NCI-H524 (cell line): ENCODE measurements around the gene ERC2.
"Not testable (repeated sequence)": the region's sequence is repeated elsewhere in the genome, so short reads cannot be mapped to it uniquely, and the experiment has no call there.

Source experiments
- DNase-seq, 2 experiments: peaks; one replicate each; lab custom pipeline; 2025; lab: John Stamatoyannopoulos, UW

ERC2 gene

DNA sequence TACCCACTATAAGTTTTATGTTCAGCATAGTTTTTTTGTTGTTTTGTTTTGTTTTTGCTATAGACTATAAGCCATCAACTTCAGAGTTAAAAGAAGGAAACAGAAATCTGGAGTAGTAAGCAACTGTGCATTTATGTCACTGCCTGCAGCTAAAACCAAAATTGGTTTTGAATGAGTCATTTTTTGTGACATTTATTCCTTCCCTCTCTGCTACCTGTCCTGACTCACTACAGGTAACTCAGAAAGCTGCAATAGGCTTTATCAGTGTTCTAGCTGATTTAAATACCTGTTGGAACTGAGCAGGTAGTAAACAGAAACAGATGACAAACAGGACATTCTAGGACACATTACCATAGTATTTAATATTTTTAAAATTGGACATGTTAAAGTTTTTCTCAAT, 587.9 kb downstream of the ERC2 start:
- DNase-seq, result no peak

DNA sequence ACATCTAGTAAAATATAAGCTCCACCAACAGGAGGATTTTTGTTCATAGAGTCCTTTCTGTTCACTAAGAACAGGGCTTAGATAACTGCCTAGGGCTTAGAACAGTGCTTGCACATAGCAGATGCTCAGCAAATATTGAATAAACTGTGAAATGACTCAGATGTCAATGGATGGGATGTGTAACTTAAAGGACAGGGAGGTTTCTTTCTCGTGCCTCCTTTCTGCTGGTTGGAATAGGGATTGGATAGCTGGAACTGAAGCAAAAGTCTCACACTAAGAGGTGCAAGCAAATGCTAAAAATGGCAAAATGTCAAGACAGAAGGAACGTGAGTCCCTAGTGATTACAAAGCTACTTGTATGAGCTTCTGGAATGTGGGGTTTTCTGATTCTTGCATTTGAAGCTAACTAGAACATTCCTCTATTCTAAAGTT, 588.4 kb downstream of the ERC2 start:
- DNase-seq, result no peak

DNA sequence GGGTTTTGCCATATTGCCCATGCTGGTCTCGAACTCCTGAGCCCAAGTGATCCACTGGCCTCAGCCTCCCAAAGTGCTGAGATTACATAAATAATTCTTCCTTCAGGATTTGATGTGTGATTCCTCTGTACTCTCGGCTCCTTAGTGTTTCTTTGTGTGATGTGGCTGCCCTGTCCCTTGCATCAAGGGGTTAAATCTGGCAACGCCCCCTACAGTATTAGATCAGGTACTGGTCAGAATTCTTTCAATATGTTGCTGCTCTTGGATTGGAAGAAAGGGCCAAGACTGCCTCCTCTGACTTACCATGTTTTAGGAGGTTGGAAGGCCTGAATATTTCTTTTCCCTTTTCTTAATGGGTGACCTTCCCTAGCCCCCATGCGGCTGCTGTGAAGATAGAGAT, 590.6 kb downstream of the ERC2 start:
- DNase-seq, result no peak

DNA sequence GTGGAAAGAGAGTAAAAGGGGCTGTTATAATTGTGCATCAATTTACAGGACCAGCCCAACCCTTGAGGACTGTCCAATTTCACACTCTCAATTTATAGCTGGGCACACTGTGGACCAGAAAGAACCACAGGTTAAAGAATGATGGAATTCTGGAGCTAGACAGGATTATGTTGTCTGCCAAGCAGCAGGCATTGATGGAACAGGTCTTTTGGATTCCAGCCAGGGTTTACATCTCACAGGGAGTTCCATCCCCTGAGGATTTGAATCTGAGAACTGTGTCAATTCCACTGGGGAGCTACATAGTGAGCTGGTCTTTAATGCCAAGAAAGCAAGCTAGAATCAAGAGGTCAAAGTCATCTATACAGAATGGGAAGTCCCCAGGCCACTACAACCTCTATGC, 591.7 kb downstream of the ERC2 start:
- DNase-seq, result peak in 1 of 2 experiments; percentile 25

DNA sequence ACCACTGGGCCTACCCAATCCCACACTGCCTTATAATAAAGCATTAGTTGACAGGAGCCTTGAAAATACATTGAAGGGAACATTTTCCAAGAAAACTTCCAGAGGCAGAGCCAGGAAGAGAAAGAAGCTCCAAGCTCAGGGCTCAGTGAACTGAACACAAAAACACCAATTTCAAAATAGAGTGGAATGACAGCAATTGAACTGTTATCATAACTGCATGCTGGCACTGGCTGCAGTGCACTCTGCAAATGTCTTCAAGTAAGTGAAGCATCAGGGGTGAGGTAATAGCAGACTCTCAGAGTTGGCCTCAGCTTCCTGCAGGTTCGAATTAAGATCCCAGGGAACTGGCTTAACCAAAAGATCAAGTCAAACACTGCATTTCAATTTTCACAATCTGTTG, 593.2 kb downstream of the ERC2 start:
- no peak for DNase-seq

DNA sequence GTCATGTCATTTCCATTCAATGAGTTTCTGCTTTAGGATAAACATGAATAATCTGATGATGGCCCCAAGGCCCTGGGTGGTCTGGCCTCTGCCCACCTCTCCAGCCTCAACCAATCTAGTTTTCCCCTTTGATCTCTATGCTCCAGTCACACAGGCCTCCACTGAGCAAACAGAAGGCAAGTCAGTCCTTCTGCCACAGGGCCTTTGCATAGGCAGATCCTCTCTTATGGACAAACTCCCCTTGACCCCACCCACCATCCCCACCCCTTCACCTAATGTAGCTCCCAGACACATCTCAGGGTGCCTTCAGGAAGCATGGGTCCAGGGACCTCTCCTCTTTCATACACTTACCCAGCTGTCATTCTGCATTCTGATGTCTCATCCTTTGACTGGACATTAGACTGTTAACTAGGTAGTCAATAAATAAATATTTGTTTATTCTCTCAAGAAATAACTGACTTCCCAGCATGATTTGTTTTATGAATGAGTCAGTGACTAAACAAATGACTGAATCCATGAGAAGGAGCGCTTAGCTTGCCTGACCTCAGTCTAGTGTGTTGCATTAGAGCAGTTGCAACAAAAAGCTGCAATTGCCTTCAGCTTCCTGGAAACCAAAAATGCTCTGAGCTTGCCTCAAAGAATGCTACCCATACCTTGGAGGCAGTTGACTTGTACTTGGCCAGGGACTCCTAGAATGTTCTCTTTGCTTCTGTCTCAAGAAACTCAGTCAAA, 594.6 kb downstream of the ERC2 start:
- no peak for DNase-seq

DNA sequence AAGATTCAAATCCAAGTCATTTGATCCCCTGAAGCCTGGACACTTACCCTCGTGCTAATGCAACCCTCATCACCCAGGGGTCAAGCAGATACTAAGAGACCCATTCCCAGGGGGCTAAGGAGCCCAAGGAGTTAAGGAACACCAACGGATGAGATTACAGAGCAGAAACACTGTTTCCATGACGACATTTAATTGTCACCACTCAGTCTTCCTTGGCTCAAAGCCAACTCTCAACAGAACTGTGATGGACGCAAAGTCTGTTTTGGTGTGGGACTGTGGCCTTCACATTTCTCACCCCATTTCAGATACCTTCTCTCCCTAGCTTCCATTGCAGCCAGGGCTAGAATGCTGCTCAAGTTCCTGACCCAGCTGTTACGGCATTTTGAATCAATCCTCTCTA, 597.7 kb downstream of the ERC2 start:
- no peak for DNase-seq

DNA sequence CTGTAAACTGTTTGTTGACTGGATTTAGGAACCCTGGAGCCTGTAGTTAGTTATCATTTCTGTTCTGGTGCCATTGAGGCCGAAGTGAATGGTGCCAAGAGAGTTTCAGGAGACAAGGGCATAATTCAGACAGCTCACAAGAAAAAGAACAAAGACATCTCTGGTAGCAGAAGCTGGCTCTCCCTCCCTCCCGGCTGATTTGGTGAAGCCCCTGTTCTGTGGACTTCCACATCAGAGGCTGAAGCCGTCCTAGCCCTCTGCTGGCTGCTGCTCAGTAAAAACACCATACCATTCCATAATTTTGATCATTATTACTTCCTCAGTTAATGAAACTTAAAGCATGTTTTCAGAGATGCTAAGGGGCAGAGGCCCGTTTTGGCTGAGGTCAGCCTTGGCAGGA, 599.9 kb downstream of the ERC2 start:
- no peak for DNase-seq

DNA sequence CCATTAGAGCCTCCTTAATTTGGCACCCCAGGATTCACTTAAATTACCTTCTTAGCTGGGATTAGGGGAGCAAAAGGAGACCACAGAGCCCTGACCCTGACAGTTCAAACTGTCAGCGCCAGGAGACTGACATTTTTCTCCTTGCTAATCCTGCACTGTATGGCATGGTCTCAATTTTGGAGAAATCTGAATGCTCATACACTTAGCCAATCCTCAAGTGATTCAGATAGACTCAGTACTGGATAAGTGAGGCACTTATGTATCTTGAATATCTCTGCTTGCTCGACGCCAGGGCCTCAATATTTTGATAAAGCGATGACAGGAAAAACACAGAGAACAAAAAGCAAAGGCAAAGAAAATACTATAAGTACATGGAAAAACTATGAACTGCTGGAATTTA, 605.2 kb downstream of the ERC2 start:
- no peak for DNase-seq

DNA sequence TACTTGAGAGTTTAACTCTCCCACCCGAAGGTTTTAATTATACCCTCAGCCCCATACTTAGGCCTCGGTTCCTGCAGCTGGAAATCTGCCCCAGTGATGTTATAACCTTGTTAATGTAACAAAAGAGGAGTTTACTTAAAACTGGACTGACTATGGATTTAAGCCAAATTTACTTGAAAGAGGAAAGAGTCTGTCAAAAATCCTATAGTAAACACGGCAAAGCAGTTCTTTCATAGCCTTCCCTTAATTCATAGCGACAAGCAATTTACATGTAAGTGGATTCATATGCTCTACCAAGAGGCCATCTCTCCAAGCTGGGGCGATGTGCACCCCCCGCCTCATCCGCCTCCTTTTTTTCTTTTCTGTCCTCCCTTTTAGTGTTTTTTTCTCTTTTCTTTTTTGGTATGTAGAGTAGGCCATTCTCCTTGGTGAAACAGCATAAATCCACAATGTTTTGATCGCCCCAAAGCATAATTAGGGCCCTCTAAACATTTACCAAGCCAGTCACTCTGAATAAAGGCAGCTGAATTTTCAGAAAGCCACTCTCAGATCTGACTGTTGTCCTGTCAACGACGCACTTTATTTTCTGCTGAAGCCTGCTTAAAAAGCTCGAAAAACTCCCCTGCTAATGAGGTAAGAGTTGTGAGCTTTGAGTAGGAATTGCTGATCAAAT, 608.1 kb downstream of the ERC2 start:
- no peak for DNase-seq

DNA sequence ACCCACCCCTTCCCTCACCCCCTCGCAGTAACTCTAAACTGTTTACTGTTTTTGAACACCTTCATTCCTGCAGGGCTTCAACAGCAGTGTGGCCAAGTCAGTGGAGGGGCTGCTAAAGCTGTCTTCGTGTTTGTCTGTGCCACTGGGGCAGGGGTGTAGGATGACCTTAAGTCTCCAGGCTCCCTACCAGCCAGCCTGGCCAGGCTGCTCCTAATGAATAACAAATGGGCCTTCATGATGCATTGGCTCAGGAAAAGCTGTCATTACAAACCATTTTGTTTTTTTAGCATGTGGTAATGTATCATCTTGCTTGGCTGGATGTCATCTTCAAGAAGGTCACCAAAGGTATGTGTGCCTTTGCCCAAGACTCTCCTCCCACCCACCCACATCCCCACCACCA, 609.0 kb downstream of the ERC2 start:
- no peak for DNase-seq

DNA sequence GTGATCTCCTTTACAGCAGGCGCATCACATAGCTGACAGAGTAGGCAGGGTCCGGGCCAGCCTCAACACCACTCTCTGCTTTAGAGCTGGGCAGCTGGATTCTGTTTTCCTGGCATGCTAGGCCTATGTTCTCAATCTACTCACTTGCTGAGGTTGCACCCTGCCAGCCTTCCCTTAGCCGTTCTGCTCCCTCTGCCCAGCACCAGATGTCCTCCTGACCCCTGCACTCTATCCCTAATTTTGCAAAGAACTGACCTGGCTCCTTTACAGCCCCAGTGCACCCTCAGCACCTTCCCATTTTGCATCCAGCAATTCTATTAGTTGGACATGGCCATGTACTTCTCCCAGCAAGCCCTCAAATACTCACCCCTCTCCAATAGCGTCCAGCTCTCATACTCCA, 609.5 kb downstream of the ERC2 start:
- no peak for DNase-seq

DNA sequence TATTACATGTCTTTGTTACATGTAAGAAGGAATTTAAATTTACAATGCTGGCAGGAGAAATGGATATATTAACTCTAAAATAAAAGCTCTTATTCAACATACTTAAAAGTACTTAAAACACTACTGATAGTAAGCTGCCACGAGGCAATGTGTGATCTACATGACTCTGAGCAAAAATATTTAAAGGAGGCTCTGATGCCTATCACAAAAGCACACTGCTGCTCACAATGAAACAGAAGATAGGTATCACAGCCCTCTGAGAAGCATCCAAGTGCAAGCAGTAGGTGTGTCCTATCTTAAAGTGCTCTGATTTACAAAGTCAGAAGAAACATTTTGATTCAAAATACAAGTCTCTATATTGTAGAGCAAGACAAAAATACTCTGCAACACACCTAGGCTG, 610.0 kb downstream of the ERC2 start:
- DNase-seq, result no peak

DNA sequence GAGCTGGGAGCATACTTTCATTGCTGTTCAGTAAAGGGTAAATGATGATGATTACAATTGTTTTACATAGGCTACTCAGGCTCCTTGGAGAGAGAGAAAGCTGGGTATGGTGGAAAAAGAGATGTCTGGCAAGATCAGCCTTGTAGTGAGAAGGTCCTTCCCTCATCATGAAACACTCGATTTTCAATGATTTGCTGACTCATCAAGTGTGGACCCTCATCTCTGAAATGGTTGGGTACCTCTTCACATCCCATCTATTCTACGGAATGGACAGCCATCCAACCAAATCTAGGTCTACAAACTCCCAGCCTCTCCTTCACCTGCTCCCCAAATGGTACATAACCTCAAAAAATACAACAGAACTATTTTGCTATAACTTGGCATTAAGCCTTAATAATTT, 610.6 kb downstream of the ERC2 start:
- no peak for DNase-seq

DNA sequence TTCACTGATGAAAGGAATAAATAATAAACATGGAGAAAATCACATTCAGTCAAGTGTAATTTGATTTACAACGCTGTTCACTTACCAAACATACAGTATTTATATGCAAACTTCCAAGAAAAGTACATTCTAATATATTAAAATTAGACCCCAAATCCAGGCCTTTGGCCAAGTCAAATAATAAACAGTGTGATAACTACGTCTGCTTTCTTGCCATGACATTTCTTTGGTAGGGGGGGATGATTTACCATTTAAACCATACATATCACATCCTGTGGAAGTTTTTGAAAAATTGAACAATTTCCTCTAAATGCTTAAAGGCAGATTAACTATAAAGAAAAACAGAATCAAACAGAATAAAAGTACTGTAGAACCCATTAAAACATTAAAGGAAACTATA, 613.0 kb downstream of the ERC2 start:
- no peak for DNase-seq

DNA sequence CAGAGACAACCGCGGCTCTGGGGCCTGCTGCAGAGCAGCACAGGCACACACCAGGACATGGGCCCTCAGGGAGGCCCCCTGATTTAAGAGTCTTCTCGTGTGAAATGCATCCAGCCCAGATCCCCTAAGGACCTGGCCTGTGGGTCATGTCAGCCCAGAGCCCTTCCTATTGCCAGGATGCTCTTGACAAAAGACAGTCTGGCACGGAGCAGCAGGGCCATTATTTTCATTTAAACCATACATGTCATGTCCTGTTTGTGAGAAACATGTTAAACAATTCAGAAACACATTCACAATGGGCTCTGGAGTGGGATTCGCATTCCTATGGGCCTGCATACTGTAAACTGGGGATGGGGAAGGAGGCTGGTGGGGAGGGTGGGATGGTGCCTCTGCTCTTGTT, 613.8 kb downstream of the ERC2 start:
- no peak for DNase-seq

DNA sequence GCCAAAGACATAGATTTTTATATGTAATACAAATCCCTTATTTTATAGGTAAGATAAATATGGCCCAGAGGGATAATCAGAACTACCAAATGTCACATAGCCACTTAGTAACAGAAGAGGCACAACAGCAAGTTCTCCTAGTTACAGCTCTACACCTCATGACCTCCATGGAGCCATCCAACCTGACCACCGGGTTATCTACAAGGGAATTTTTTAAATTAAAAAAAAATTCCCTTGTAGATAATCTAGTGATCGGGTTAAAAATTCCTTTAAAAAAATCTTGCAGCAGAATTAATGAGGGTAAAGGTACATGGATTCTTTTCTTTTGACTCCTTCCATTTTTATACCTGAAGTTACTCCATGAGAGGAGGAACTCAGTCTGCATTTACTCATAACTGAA, 615.9 kb downstream of the ERC2 start:
- DNase-seq, result no peak

DNA sequence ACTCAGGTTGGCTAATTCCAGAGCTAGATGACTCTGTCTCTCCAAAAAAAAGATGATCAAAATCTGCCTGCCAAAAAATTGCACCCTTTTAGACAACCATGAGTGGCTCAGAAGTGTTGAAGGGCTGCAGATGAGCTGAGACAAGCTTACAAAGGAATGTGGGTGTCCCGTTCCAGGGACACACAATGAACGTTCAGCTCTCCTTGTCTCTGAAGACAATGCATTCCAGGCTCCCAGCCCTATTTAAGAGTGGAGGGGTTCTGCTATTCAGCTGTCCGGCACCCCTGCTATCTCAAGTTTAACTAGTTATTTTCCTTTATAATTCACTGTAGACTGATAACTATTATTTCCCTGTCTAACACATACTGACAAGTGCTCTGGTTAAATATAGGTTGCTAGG, 626.1 kb downstream of the ERC2 start:
- DNase-seq, result no peak

DNA sequence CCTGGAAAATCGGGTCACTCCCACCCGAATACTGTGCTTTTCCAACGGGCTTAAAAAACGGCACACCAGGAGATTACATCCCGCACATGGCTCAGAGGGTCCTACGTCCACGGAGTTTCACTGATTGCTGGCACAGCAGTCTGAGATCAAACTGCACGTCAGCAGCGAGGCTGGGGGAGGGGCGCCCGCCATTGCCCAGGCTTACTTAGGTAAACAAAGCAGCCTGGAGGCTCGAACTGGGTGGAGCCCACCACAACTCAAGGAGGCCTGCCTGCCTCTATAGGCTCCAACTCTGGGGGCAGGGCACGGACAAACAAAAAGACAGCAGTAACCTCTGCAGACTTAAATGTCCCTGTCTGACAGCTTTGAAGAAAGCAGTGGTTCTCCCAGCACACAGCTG, 636.4 kb downstream of the ERC2 start:
- DNase-seq, result not testable (repeated sequence)

DNA sequence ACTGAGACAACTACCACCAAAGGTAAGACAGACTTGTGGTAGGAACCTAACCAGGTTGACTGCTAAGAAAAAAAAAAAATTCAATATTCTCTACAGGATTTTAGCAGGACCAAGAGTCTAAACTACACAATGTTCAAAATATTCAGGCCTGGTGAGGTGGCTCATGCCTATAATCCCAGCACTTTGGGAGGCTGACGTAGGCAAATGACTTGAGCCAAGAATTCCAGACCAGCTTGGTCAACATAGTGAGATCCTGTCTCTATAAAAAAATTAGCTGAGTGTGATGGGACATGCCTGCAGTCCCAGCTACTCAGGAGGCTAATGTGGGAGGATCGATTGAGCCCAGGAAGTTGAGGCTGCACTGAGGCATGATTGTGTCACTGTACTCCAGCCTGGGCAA, 639.6 kb downstream of the ERC2 start:
- DNase-seq, result no peak

DNA sequence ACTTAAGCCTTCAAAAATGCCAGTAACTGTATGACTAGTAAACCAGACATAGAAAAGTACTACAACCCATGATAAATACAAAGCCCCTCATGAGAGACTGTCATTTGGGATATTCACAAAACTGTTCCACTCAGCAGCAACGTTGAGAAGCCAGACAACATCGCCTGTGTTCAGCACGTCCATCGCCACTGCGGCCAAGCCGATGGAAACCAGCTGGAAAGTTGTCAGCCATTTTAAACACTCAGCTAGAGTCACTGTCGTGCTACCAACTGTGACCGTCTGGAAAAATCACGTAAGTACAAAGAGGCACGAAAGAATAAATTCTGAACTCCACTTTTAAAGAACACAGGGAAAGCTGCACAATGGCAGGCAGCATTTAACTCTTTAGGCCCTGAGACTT, 640.5 kb downstream of the ERC2 start:
- no peak for DNase-seq

DNA sequence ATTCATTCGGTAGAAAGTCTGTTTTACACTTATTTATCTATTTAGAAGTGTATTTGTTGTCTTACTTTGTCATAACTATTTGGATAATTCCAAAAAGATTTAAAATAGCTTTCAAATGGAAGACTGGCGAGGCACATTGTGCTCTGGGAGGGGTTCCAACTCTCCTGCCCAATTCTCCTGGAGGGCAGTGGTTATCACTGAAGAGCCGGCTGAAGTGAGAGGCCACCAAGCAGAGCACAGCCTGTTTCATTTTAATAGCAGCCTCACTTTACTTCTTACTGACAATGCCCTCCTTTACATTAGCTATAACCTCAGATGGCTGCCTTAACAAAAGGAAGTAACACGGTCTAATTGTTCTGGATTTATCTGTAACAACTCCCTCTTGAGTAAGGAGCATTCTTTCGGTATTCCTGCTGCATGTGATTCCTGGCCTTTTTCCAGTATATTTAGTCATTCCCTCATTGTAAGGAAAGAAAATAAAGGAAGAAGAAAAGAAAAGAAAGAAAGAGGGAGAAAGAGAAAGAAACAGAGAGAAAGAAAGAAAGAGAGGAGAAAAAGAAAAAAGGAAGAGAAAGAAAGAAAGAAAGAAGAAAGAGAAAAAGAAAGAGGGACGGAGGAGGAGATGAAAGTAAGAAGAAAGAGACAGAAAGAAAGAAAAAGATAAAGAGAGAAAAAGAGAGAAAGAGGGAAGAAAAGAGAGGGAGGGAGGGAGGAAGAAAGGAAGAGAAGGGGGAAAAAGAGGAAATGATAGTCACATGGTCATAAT, 641.4 kb downstream of the ERC2 start:
- DNase-seq, result no peak

DNA sequence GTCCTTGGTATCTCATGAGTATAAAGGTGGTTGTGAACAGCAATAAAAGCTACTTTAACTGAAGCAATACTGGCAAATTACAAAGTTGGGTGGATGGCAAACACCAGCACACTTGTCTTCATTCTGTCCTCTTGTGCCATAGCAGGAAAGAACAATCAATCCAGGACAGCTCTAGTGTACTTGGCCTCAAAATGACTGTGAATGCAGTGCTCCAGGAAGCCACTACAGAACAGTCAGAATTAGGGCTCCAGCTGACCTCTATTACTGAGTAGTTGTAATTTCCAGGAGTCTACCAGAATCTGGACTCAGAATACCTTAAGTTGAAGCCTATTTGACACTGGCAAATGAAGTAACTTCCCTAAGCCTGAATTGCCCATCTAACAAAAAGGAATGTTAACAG, 642.2 kb downstream of the ERC2 start:
- DNase-seq, result no peak
